OCI-LY7 (cell line): Measurements from ENCODE around the gene PPP2R3A.

Source experiments
- CTCF ChIP-seq: fragments of 200-600 bp; sonication (generic); conservative IDR thresholded peaks from 2 replicates; pipeline ENCODE4 v1.5.1; 2014; ENCODE audit warnings: mild to moderate bottlenecking, antibody characterized with exemption, low read length, moderate library complexity, mixed read lengths
- EZH2phosphoT487 ChIP-seq: fragments of 200-600 bp; sonication (generic); IDR thresholded peaks from 2 replicates; pipeline ENCODE4 v1.6.1; 2018; ENCODE audit warnings: low read depth, borderline replicate concordance, mild to moderate bottlenecking, mixed run types, antibody characterized with exemption, low read length, moderate library complexity, mixed read lengths

- no peak for TF ChIP-seq CTCF
- no peak for TF ChIP-seq EZH2phosphoT487
Observed at GRCh38 chr3:136067211-136067610, 101.7 kb downstream of the PPP2R3A start.
